PFSK-1 (cell line): ENCODE measurements around the gene CACNA1D.

Experiments
- FOXP2 ChIP-seq: optimal IDR thresholded peaks from 2 replicates; pipeline ENCODE3; 2011; ENCODE audit warnings: borderline replicate concordance, control low read depth, inconsistent platforms; ENCODE audit not compliant: insufficient read depth; ENCODE audit errors: extremely low read length, extremely low read depth
- POLR2AphosphoS5 ChIP-seq: IDR thresholded peaks from 2 replicates; pipeline ENCODE4 v1.6.1; 2012; ENCODE audit warnings: low read depth, mild to moderate bottlenecking, control low read depth, low read length, moderate library complexity
- SIN3A ChIP-seq: IDR thresholded peaks from 2 replicates; pipeline ENCODE4 v1.6.1; 2012; ENCODE audit warnings: mild to moderate bottlenecking, low read length, moderate library complexity, borderline replicate concordance; ENCODE audit not compliant: insufficient read depth
- TAF1 ChIP-seq: IDR thresholded peaks from 2 replicates; pipeline ENCODE4 v1.6.1; 2012; ENCODE audit warnings: low read length, control low read depth, borderline replicate concordance; ENCODE audit not compliant: insufficient read depth
- TF ChIP-seq, protein P1 (sequence below), 2 experiments: IDR thresholded peaks; 2 replicates each; pipeline versions ENCODE4 v1.6.1 to v1.8.0; 2011 to 2012; ENCODE audit warnings: low read depth in 2 of 2, low read length in 2 of 2, control low read depth in 1 of 2, inconsistent platforms in 1 of 2, mild to moderate bottlenecking in 1 of 2, moderate library complexity in 1 of 2; ENCODE audit not compliant: insufficient read depth in 1 of 2

Gene CACNA1D

DNA sequence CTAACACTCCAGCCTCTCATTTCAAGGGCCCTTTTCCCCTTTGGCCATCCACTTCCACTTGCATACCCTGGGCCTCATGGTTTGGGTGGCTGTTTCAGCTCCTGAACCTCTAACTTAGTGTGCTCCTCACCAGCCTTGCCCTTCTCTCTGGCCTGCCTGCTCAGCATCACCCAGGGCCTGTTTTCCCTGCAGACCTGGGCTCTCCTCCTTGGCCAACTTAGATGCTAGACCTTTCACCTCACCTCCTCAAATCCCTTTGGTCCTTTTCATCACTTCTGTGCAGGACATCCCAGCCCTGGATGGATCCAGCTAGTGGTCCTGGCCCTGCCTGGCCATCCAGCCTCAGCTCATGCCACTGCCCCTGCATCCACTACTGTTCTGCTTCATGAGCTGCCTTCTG is 95.4 kb downstream of the CACNA1D start:
- TF ChIP-seq FOXP2 (no peak), SIN3A (no peak), TAF1 (no peak), POLR2AphosphoS5 (no peak)
- TF ChIP-seq, protein P1, sequence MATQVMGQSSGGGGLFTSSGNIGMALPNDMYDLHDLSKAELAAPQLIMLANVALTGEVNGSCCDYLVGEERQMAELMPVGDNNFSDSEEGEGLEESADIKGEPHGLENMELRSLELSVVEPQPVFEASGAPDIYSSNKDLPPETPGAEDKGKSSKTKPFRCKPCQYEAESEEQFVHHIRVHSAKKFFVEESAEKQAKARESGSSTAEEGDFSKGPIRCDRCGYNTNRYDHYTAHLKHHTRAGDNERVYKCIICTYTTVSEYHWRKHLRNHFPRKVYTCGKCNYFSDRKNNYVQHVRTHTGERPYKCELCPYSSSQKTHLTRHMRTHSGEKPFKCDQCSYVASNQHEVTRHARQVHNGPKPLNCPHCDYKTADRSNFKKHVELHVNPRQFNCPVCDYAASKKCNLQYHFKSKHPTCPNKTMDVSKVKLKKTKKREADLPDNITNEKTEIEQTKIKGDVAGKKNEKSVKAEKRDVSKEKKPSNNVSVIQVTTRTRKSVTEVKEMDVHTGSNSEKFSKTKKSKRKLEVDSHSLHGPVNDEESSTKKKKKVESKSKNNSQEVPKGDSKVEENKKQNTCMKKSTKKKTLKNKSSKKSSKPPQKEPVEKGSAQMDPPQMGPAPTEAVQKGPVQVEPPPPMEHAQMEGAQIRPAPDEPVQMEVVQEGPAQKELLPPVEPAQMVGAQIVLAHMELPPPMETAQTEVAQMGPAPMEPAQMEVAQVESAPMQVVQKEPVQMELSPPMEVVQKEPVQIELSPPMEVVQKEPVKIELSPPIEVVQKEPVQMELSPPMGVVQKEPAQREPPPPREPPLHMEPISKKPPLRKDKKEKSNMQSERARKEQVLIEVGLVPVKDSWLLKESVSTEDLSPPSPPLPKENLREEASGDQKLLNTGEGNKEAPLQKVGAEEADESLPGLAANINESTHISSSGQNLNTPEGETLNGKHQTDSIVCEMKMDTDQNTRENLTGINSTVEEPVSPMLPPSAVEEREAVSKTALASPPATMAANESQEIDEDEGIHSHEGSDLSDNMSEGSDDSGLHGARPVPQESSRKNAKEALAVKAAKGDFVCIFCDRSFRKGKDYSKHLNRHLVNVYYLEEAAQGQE (IDR thresholded peaks at IDR 0.05; ENCODE audit: insufficient read depth in 1 of 2, low read depth in 2 of 2, low read length in 2 of 2): no peak

DNA sequence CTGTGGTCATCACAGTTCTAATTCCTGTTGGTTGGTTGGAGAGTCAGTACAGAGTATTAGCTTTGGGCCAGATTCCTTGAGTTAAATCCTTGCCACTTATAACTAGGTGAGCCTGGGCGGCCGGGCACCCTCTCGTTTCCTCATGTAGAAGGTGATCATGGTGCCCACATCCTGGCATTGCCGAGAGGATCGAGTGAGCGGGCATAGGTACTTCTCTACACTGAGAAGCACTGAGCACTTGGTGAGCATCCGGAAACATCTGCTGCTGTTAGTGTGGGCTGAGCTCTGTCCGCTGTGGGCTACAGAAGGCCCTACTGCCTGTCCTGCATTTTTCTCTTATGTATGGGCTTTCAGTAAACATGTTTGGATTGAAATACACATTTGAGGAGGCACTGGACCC is 96.2 kb downstream of the CACNA1D start:
- TF ChIP-seq POLR2AphosphoS5: no peak
- no peak for TF ChIP-seq SIN3A
- TF ChIP-seq, protein P1 (IDR thresholded peaks at IDR 0.05; ENCODE audit: insufficient read depth in 1 of 2, low read depth in 2 of 2, low read length in 2 of 2): no peak
- no peak for TF ChIP-seq FOXP2
- no peak for TF ChIP-seq TAF1

DNA sequence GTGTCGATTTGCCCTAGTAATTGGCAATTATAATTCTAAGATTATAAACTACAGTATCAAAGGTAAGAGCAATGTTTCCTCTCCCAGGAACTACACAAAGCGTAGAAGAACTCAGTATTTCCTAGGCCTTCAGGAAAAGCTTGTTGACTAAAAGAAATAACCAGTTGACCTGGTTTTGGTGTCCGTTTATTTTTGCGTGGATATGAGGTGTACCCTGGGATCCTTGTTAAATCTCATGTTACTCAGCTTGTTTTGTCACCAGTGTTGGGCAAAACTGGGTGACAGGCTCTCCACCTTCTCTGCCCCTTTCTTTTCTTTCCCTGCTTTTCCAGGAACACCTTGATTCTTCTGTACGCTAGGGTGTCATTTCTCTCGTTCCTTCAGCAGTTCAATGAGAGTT is 97.2 kb downstream of the CACNA1D start:
- TF ChIP-seq POLR2AphosphoS5 (no peak), TAF1 (no peak), FOXP2 (no peak), SIN3A (no peak)
- TF ChIP-seq, protein P1 (IDR thresholded peaks at IDR 0.05; ENCODE audit: insufficient read depth in 1 of 2, low read depth in 2 of 2, low read length in 2 of 2): no peak

DNA sequence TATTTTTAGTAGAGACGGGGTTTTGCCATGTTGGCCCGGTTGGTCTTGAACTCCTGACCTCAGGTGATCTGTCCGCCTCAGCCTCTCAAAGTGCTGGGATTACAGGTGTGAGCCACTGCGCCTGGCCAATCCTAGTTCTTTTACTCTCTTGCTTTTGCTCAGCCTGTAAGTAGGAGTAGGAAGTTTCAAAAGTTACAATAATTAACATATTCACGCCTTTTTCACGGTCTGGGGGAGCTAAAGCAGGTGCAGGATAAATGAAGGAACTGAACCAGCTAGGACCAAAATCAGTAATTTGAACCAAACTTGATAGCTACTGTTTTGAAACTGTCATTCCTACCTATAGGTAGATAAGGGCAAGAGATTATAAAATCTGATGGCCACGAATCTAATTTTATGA is 98.5 kb downstream of the CACNA1D start:
- TF ChIP-seq SIN3A: no peak
- no peak for TF ChIP-seq TAF1
- TF ChIP-seq, protein P1 (IDR thresholded peaks at IDR 0.05; ENCODE audit: insufficient read depth in 1 of 2, low read depth in 2 of 2, low read length in 2 of 2): no peak
- TF ChIP-seq POLR2AphosphoS5: no peak
- TF ChIP-seq FOXP2: no peak

DNA sequence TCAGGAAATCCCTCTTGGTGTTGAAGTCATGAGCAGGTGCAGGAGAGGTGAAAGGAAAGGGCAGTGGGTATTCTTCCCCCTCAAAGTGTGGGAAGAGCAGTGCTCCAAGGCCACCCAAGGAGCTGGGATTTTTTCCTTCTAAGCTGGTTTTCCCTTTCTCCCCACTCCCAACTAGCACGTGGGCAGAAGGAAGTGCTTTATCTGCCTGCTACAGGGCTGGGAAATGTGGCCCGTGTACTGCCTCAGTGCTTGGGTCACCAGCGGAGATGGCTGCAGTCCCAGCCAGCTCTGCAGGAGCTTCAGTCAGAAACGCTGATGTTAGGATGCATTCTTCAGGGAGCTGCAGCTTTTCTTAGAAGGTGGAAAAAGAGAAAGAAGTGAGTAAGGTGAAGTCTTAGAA is 99.2 kb downstream of the CACNA1D start:
- TF ChIP-seq POLR2AphosphoS5 (no peak), SIN3A (no peak), FOXP2 (no peak), TAF1 (no peak)
- TF ChIP-seq, protein P1 (IDR thresholded peaks at IDR 0.05; ENCODE audit: insufficient read depth in 1 of 2, low read depth in 2 of 2, low read length in 2 of 2): no peak
